Parathyroid adenoma (tissue), 2 donors: ENCODE data around the gene SLC10A3.

Source experiments
- H2AFZ ChIP-seq: fragments of 300-600 bp; sonication (generic); one replicate; pipeline ENCODE4 v1.7.0; 2017; ENCODE audit warnings: antibody characterized with exemption, mild to moderate bottlenecking
- H3K27ac ChIP-seq: fragments of 300-600 bp; sonication (generic); one replicate; pipeline ENCODE4 v1.7.0; 2017
- H3K27me3 ChIP-seq: fragments of 300-600 bp; sonication (generic); one replicate; pipeline ENCODE4 v1.7.0; 2017; ENCODE audit warnings: low read length; ENCODE audit not compliant: control insufficient read depth, insufficient read depth
- H3K36me3 ChIP-seq: fragments of 300-600 bp; sonication (generic); one replicate; pipeline ENCODE4 v1.7.0; 2017; ENCODE audit warnings: low read length; ENCODE audit not compliant: control insufficient read depth, insufficient read depth
- H3K4me1 ChIP-seq: fragments of 300-600 bp; sonication (generic); one replicate; pipeline ENCODE4 v1.7.0; 2017; ENCODE audit warnings: control low read depth
- H3K4me2 ChIP-seq: fragments of 300-600 bp; sonication (generic); one replicate; pipeline ENCODE4 v1.7.0; 2017; ENCODE audit warnings: low read length
- H3K4me3 ChIP-seq: fragments of 300-600 bp; sonication (generic); one replicate; pipeline ENCODE4 v1.7.0; 2017; ENCODE audit warnings: low read depth, low read length
- H3K79me2 ChIP-seq: fragments of 300-600 bp; sonication (generic); one replicate; pipeline ENCODE4 v1.7.0; 2017; ENCODE audit warnings: control low read depth
- H3K9ac ChIP-seq: fragments of 300-600 bp; sonication (generic); one replicate; pipeline ENCODE4 v1.7.0; 2017; ENCODE audit warnings: mild to moderate bottlenecking
- H3K9me3 ChIP-seq: fragments of 300-600 bp; sonication (generic); one replicate; pipeline ENCODE4 v1.7.0; 2017; ENCODE audit warnings: low read length; ENCODE audit not compliant: control insufficient read depth
- TF ChIP-seq, protein P1 (sequence below): fragments of 300-600 bp; sonication (generic); IDR thresholded peaks from one replicate; pipeline ENCODE4 v1.7.0; 2017; ENCODE audit warnings: antibody characterized with exemption, mild to moderate bottlenecking
- donor health status: primary hyperparathyroidism.

SLC10A3 gene

DNA sequence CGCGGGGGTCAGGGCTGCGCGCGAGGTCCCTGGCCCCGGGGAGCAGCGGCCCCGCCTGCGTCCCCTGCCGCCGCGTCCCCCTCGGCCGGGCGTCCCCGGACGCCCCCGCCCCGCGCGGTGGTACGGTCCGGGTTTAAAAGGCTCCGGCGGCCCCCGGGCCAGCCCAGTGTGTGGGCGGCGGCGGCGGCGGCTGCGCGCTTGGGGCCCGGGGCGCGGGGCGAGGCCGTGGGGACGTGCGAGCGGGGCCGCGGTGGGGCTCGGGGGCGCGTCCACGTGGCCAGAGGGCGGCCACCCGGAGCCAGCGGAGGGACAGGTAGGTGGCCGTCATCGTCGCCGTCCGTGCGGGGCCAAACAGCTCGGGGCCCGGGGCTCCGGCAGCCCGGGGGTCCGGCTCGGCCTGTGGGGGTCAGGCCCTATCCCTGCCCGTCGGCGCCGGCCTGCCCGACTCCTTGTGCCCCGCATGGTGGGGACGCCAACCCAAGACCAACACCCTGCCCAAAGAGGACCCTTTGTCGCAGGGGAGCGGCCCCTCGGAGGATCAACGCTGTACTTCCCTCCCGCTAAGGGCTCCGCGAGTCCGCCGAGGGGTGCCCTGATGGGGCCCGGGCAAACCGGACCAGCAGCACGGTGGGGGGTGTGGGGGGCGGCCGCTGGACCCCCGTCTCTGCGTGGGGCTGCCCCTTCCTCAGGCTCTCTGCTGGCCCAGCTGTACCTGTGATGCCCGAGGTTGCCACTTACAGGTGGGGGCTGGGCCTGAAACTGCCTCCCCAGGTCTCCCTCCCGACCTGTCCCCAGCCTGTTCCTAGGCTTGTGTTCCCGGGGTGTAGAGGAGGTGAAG, 32.1 kb downstream of the SLC10A3 start, which contains the start of gene PLXNA3:
Gene PLXNA3, plus strand, starts transcription at position 166 of the 838 bp plus-strand sequence. CDS start 1,903 bp downstream, outside the sequence.
- H3K4me3 ChIP-seq = peak within 1 kb of the TSS; percentile 31
- no peaks in the 10 kb centered on the region for H3K4me1 ChIP-seq
- H3K9me3 ChIP-seq = no peaks in the 10 kb centered on the region
- TF ChIP-seq, protein P1, sequence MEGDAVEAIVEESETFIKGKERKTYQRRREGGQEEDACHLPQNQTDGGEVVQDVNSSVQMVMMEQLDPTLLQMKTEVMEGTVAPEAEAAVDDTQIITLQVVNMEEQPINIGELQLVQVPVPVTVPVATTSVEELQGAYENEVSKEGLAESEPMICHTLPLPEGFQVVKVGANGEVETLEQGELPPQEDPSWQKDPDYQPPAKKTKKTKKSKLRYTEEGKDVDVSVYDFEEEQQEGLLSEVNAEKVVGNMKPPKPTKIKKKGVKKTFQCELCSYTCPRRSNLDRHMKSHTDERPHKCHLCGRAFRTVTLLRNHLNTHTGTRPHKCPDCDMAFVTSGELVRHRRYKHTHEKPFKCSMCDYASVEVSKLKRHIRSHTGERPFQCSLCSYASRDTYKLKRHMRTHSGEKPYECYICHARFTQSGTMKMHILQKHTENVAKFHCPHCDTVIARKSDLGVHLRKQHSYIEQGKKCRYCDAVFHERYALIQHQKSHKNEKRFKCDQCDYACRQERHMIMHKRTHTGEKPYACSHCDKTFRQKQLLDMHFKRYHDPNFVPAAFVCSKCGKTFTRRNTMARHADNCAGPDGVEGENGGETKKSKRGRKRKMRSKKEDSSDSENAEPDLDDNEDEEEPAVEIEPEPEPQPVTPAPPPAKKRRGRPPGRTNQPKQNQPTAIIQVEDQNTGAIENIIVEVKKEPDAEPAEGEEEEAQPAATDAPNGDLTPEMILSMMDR = no peak
- H3K9ac ChIP-seq = no peak within 1 kb of the TSS
- no peaks in the 10 kb centered on the region for H3K79me2 ChIP-seq
- no peaks in the 10 kb centered on the region for H3K36me3 ChIP-seq
- no peak within 1 kb of the TSS for H3K27ac ChIP-seq
- no peaks in the 10 kb centered on the region for H3K27me3 ChIP-seq
- H3K4me2 ChIP-seq = peak within 1 kb of the TSS; percentile 51
- peak within 1 kb of the TSS; percentile 60 for H2AFZ ChIP-seq

DNA sequence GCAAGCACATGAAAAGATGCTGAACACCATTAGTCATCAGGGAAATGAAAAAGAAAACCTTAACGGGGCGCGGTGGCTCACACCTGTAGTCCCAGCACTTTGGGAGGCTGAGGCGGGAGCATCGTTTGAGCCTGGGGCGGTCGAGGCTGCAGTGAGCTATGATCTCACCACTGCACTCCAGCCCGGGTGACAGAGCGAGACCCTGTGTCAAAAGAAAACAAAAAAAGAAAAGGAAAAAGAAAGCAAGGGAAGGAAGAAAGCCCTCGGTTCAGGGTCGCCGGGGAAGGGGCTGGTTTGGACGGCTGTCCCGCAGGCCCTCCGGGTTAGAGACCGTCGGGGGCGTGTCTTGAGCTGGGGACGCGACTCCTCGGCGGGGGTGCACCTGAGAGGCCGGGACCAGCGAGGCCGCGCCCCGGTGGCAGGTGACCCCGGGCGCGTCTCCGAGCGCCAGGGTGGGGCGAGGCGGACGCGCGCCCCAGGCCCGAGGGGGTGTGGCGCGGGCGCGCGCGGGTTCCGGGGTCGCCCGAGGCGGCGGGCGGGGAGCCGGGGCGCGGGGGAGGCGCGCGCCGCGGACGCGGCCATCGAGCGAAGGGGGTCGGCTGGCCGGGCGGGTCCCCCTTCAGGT, 32.8 kb downstream of the SLC10A3 start:
- no peaks in the 10 kb centered on the region for H3K4me1 ChIP-seq
- no peaks in the 10 kb centered on the region for H3K9me3 ChIP-seq
- no peak overlapping the region for H3K27ac ChIP-seq
- TF ChIP-seq, protein P1 = no peak
- no peaks in the 10 kb centered on the region for H3K36me3 ChIP-seq
- H3K27me3 ChIP-seq = no peaks in the 10 kb centered on the region
- H3K4me2 ChIP-seq = peak overlapping the region; percentile 51
- H2AFZ ChIP-seq = peak overlapping the region; percentile 60
- H3K4me3 ChIP-seq = peak overlapping the region; percentile 31
- H3K79me2 ChIP-seq = no peaks in the 10 kb centered on the region
- H3K9ac ChIP-seq = no peak overlapping the region

DNA sequence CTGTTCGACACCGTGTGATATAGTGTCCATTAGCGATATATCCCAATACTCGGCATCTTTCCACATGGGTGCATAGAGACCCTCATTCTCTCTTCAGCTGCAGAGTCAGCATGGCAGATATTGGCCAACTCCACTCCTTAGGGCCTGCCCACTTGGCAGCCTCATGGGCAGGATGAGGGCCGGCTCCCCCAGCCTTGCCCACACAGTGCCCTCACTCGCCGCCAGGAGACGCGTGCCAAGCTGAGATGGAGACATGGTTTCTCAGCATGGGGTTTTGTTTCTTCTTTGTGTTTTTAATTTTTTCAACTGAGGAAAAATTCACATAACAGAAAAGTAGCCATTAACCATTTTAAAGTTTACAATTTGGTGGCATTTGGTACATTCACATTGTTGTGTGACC, 37.6 kb downstream of the SLC10A3 start:
- TF ChIP-seq, protein P1 = peak; percentile 36
- no peaks in the 10 kb centered on the region for H3K27me3 ChIP-seq

DNA sequence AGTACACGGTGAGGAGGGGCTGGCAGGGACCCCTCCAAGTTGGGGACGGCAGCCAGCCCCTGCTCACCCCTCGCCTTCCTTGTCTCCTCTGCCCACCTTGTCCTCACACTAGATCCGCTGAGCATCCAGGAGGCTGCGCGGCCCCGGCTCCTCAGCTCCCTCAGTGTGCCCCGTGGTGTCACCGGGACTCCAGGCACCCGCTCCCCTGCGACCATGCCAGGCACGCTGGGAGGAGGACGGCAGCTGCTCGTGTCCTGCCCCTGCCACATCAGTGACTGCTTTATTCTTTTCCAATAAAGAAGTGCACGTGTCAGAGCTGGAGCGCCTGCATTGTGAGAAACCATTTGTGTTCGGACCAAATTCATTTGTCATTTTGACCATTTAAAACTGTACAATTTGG, 40.1 kb downstream of the SLC10A3 start:
- Histone ChIP-seq H3K4me3 (no peak overlapping the region), H3K9ac (no peak overlapping the region), H3K27ac (no peak overlapping the region), H3K27me3 (no peaks in the 10 kb centered on the region), H3K79me2 (no peaks in the 10 kb centered on the region), H2AFZ (no peak overlapping the region), H3K4me2 (no peak overlapping the region), H3K9me3 (no peaks in the 10 kb centered on the region), H3K4me1 (no peaks in the 10 kb centered on the region), H3K36me3 (no peaks in the 10 kb centered on the region)
- TF ChIP-seq, protein P1 = no peak

More for the DNA sequence above, 37.6 kb downstream of the SLC10A3 start:
- no peak overlapping the region for H3K9ac ChIP-seq
- no peak overlapping the region for H3K4me3 ChIP-seq
- H3K27ac ChIP-seq = no peak overlapping the region
- no peaks in the 10 kb centered on the region for H3K4me1 ChIP-seq
- no peak overlapping the region for H2AFZ ChIP-seq
- H3K36me3 ChIP-seq = no peaks in the 10 kb centered on the region
- no peaks in the 10 kb centered on the region for H3K9me3 ChIP-seq
- no peak overlapping the region for H3K4me2 ChIP-seq
- H3K79me2 ChIP-seq = no peaks in the 10 kb centered on the region
